Measurements from ENCODE around the gene KRTAP2-4.

Gene KRTAP2-4

DNA sequence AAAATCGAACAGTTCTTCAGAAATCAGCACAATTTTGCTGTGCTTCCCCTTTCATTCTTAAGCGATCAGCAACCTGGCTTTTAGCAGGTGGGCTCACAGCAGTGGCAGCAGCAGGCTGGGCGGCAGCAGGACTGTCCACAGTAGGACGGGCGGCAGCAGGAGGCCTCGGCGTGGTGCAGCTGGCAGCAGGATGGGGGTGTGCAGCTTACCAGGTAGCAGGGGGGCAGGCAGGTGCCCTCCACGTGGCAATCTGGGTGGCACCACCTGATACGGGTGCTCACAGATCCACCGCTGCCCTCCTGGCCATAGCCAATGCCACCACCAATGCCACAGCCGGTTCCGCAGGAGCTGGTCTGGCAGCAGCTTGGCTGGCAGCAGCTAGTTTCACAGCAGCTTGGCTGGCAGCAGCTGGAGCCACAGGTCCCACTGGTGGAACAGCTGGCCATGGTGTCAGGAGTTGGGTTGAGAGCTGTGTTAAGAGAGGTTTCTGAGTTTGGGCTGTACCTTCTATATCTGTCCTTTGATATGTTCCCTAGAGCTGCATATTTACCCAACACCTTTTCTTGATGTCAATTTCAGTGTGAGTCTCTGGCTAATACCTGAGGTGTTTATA, 35.9 kb downstream of the KRTAP2-4 start, which contains the start of gene KRTAP1-4:
Gene KRTAP1-4, minus strand, starts transcription at position 563 of the 613 bp plus-strand sequence. Its CDS starts 117 bp downstream, at position 446.
- no peaks in the 10 kb centered on the region for H3K27me3 ChIP-seq (ENCODE audit: control insufficient read depth, insufficient read depth, low read length)
- H3K9ac ChIP-seq (ENCODE audit: low read depth, low read length), result no peak within 1 kb of the TSS
- no peaks in the 10 kb centered on the region for H3K4me1 ChIP-seq (ENCODE audit: control insufficient read depth, insufficient read depth, low read length)
- H3K36me3 ChIP-seq (ENCODE audit: control insufficient read depth, insufficient read depth, low read length), result no peaks in the 10 kb centered on the region
- no peak within 1 kb of the TSS for H3K27ac ChIP-seq (ENCODE audit: low read depth, low read length)
- H3K4me3 ChIP-seq (ENCODE audit: low read depth, low read length), result no peak within 1 kb of the TSS
- no peaks in the 10 kb centered on the region for H3K9me3 ChIP-seq (ENCODE audit: control insufficient read depth, insufficient read depth, low read length)

- Histone ChIP-seq H3K9me3 (ENCODE audit: control insufficient read depth, insufficient read depth, low read length) (no peaks in the 10 kb centered on the region), H3K4me1 (ENCODE audit: control insufficient read depth, insufficient read depth, low read length) (no peaks in the 10 kb centered on the region), H3K27me3 (ENCODE audit: control insufficient read depth, insufficient read depth, low read length) (no peaks in the 10 kb centered on the region), H3K9ac (ENCODE audit: low read depth, low read length) (no peak within 1 kb of the TSS), H3K27ac (ENCODE audit: low read depth, low read length) (no peak within 1 kb of the TSS), H3K4me3 (ENCODE audit: low read depth, low read length) (no peak within 1 kb of the TSS), H3K36me3 (ENCODE audit: control insufficient read depth, insufficient read depth, low read length) (no peaks in the 10 kb centered on the region)
Observed at GRCh38 chr17:41026715-41027471, 38.8 kb downstream of the KRTAP2-4 start, which contains the start of gene KRTAP1-5. TSS of gene KRTAP1-5 (minus strand) at chr17:41027208. CDS start at chr17:41027155, 53 bp downstream.

DNA sequence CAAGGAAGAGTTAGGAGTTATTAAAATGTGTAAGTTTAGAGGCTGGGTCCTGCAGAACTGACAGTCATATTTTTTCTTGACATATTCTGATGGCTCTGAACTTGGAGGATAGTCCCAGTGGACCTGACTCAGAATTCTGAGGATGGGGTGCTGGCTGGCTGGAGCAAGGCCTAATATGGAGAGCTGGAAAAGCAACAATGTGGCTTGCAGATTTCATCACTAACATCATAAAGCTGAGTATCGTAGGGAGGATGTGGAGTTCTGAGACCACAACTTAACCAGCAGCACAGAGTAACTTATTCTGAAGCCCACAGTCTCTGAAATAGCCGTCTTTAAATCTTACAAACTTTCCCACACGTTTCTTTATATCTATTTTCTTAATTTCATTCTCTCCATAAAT, 41.0 kb downstream of the KRTAP2-4 start:
- Histone ChIP-seq H3K27me3 (ENCODE audit: control insufficient read depth, insufficient read depth, low read length) (no peaks in the 10 kb centered on the region), H3K4me3 (ENCODE audit: low read depth, low read length) (no peak overlapping the region), H3K9me3 (ENCODE audit: control insufficient read depth, insufficient read depth, low read length) (no peaks in the 10 kb centered on the region; the same call in 1 of the 2 replicates), H3K36me3 (ENCODE audit: control insufficient read depth, insufficient read depth, low read length) (no peaks in the 10 kb centered on the region), H3K9ac (ENCODE audit: low read depth, low read length) (no peak overlapping the region), H3K27ac (ENCODE audit: low read depth, low read length) (no peak overlapping the region), H3K4me1 (ENCODE audit: control insufficient read depth, insufficient read depth, low read length) (no peaks in the 10 kb centered on the region)

DNA sequence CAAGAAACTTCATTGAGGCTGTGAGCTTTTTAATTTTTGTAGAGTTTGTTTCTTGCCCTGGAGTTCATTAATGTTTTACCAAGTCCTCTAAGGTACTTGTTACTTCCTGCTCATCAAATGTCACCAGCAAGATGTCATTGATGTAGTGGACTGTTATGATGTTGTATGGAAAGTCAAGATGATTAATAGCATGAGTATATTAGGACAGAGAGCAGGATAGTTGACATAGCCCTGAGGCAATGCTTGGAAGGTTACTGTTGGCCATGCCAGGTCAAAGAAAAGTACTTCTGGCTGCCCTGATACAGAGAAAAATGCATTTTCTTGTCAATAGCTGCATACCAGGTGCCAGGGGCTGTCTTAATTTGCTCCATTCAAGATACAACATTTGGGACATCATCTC, 45.3 kb downstream of the KRTAP2-4 start:
- Histone ChIP-seq H3K36me3 (ENCODE audit: control insufficient read depth, insufficient read depth, low read length) (no peaks in the 10 kb centered on the region), H3K9me3 (ENCODE audit: control insufficient read depth, insufficient read depth, low read length) (no peaks in the 10 kb centered on the region; the same call in 1 of the 2 replicates), H3K4me3 (ENCODE audit: low read depth, low read length) (no peak overlapping the region), H3K9ac (ENCODE audit: low read depth, low read length) (no peak overlapping the region), H3K4me1 (ENCODE audit: control insufficient read depth, insufficient read depth, low read length) (no peaks in the 10 kb centered on the region), H3K27ac (ENCODE audit: low read depth, low read length) (no peak overlapping the region), H3K27me3 (ENCODE audit: control insufficient read depth, insufficient read depth, low read length) (no peaks in the 10 kb centered on the region)

DNA sequence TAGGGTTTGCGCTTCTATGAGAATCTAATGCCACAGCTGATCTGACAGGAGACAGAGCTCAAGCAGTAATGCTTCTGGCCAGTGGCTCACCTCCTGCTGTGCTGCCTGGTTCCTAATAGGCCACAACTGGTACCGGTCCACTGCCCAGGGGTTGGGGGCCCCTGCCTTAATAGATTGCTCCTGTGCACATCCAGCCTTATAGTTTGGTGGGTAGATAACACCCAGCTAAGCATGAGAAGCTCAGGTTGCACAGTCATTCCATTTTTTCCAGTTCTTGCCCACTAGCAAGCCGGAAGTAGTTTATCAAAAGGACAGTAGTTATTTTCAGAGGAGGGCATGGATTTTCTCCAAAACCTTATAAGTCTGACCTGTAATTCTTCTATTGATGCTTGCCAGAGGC, 46.3 kb downstream of the KRTAP2-4 start:
- no peak overlapping the region for H3K9ac ChIP-seq (ENCODE audit: low read depth, low read length)
- no peak overlapping the region for H3K27ac ChIP-seq (ENCODE audit: low read depth, low read length)

DNA sequence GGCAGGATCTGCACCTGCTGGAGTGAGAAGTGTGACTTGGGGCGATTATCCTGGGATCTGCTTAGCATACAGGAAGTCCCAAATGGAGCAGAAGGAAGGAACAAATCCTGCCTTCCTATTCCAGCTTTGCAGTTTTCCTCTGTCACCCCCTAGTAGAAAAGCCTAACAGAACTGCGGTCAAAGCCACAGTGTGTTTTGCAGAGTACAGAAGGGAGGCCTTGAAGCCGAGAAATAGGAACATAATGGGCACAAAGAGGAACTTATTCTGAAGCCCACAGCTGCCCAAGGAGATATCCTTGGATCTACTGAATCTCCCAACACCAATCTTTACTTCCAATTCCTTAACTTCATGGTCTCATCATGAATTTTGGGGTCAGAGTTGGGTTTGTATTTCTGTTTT, 47.1 kb downstream of the KRTAP2-4 start:
- no peak overlapping the region for H3K9ac ChIP-seq (ENCODE audit: low read depth, low read length)
- H3K27ac ChIP-seq (ENCODE audit: low read depth, low read length), result no peak overlapping the region
- H3K4me1 ChIP-seq (ENCODE audit: control insufficient read depth, insufficient read depth, low read length), result no peaks in the 10 kb centered on the region
- H3K27me3 ChIP-seq (ENCODE audit: control insufficient read depth, insufficient read depth, low read length), result no peaks in the 10 kb centered on the region
- H3K36me3 ChIP-seq (ENCODE audit: control insufficient read depth, insufficient read depth, low read length), result no peaks in the 10 kb centered on the region
- no peaks in the 10 kb centered on the region; the same call in 1 of the 2 replicates for H3K9me3 ChIP-seq (ENCODE audit: control insufficient read depth, insufficient read depth, low read length)
- no peak overlapping the region for H3K4me3 ChIP-seq (ENCODE audit: low read depth, low read length)

More for the DNA sequence above, 46.3 kb downstream of the KRTAP2-4 start:
- no peaks in the 10 kb centered on the region for H3K4me1 ChIP-seq (ENCODE audit: control insufficient read depth, insufficient read depth, low read length)
- H3K36me3 ChIP-seq (ENCODE audit: control insufficient read depth, insufficient read depth, low read length), result no peaks in the 10 kb centered on the region
- no peaks in the 10 kb centered on the region for H3K27me3 ChIP-seq (ENCODE audit: control insufficient read depth, insufficient read depth, low read length)
- H3K4me3 ChIP-seq (ENCODE audit: low read depth, low read length), result no peak overlapping the region
- H3K9me3 ChIP-seq (ENCODE audit: control insufficient read depth, insufficient read depth, low read length), result no peaks in the 10 kb centered on the region; the same call in 1 of the 2 replicates

- no peaks in the 10 kb centered on the region for H3K27me3 ChIP-seq (ENCODE audit: control insufficient read depth, insufficient read depth, low read length)
Observed at GRCh38 chr17:41016578-41017215, 49.0 kb downstream of the KRTAP2-4 start.

DNA sequence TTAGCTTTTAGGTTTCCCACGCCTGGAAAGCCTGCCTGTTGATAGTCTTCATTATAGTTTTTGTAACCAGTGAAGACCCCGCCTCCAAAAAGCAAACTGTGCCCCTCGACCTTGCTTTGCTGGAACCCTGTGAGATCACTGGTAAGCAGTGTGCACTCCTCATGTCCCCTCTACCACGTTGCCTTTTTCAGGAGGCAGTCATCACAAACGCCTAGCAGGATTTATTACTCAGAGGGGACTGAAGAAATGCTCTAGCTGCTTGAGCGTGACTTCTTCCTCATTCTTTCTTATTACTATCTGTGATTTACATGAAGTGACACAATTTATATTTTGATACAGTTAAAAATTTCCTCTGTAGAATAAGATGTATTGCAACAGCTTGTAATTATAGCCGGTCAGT, 50.2 kb downstream of the KRTAP2-4 start:
- no peak overlapping the region for H3K4me3 ChIP-seq (ENCODE audit: low read depth, low read length)
- H3K4me1 ChIP-seq (ENCODE audit: control insufficient read depth, insufficient read depth, low read length), result no peaks in the 10 kb centered on the region
- H3K27ac ChIP-seq (ENCODE audit: low read depth, low read length), result no peak overlapping the region
- no peaks in the 10 kb centered on the region for H3K9me3 ChIP-seq (ENCODE audit: control insufficient read depth, insufficient read depth, low read length)
- no peaks in the 10 kb centered on the region for H3K27me3 ChIP-seq (ENCODE audit: control insufficient read depth, insufficient read depth, low read length)
- no peak overlapping the region for H3K9ac ChIP-seq (ENCODE audit: low read depth, low read length)
- no peaks in the 10 kb centered on the region for H3K36me3 ChIP-seq (ENCODE audit: control insufficient read depth, insufficient read depth, low read length)

More at GRCh38 chr17:41016578-41017215, 49.0 kb downstream of the KRTAP2-4 start:
- Histone ChIP-seq H3K4me3 (ENCODE audit: low read depth, low read length) (no peak overlapping the region), H3K27ac (ENCODE audit: low read depth, low read length) (no peak overlapping the region), H3K9me3 (ENCODE audit: control insufficient read depth, insufficient read depth, low read length) (no peaks in the 10 kb centered on the region; the same call in 1 of the 2 replicates), H3K36me3 (ENCODE audit: control insufficient read depth, insufficient read depth, low read length) (no peaks in the 10 kb centered on the region), H3K4me1 (ENCODE audit: control insufficient read depth, insufficient read depth, low read length) (no peaks in the 10 kb centered on the region), H3K9ac (ENCODE audit: low read depth, low read length) (no peak overlapping the region)
